NCI-H146 treated with DMSO at 0.1 percent for 48 hours (cell line): Measurements from ENCODE around the gene AP3D1.
A peak's percentile ranks its signal among the peaks of the same experiment; 100 is the strongest.
"Not testable (repeated sequence)": the region's sequence is repeated elsewhere in the genome, so short reads cannot be mapped to it uniquely, and the experiment has no call there.

Source experiments
- DNase-seq: peaks from one replicate; lab custom pipeline; 2025; ENCODE audit not compliant: unreplicated experiment; lab: John Stamatoyannopoulos, UW

AP3D1 gene

GRCh38 chr19:2091926-2092525 lies 59.3 kb downstream of the AP3D1 start:
- not testable (repeated sequence) for DNase-seq

GRCh38 chr19:2089727-2090053 lies 61.7 kb downstream of the AP3D1 start:
- no peak for DNase-seq

- DNase-seq, result no peak
Measured at GRCh38 chr19:2089001-2089711, 62.2 kb downstream of the AP3D1 start.

- no peak for DNase-seq
Measured at GRCh38 chr19:2087621-2088100, 63.7 kb downstream of the AP3D1 start.

GRCh38 chr19:2086695-2087620 lies 64.4 kb downstream of the AP3D1 start:
- not testable (repeated sequence) for DNase-seq

GRCh38 chr19:2084993-2085720 lies 66.2 kb downstream of the AP3D1 start:
- no peak for DNase-seq

- peak; percentile 78 for DNase-seq
Measured at GRCh38 chr19:2083174-2083854, 68.1 kb downstream of the AP3D1 start.

- DNase-seq, result no peak
Measured at GRCh38 chr19:2081873-2082810, 69.2 kb downstream of the AP3D1 start.

GRCh38 chr19:2080336-2080988 lies 70.9 kb downstream of the AP3D1 start:
- no peak for DNase-seq

GRCh38 chr19:2079865-2080301 lies 71.5 kb downstream of the AP3D1 start:
- DNase-seq, result no peak

GRCh38 chr19:2079076-2079864 lies 72.1 kb downstream of the AP3D1 start:
- DNase-seq, result no peak

- no peak for DNase-seq
Measured at GRCh38 chr19:2077833-2078619, 73.3 kb downstream of the AP3D1 start.

- DNase-seq, result no peak
Measured at GRCh38 chr19:2077398-2077797, 74.0 kb downstream of the AP3D1 start.

- DNase-seq, result no peak
Measured at GRCh38 chr19:2076526-2076944, 74.8 kb downstream of the AP3D1 start.

- DNase-seq, result no peak
Measured at GRCh38 chr19:2072757-2073551, 78.4 kb downstream of the AP3D1 start.

GRCh38 chr19:2070986-2071673 lies 80.2 kb downstream of the AP3D1 start:
- no peak for DNase-seq
